BJ (cell line): ENCODE measurements around the gene C6orf15. TPM values are rescaled to one million over a fixed set of nuclear protein-coding genes. Genes with fewer than 3 reads are reported as not detected.

Experiments
- CTCF ChIA-PET: fragments of 350-600 bp; formaldehyde crosslinking; extraction: SDS; loops from one replicate; lab custom pipeline; 2021; ENCODE audit warnings: antibody characterized with exemption, inconsistent platforms; lab: Yijun Ruan, JAX
- POLR2A ChIA-PET: fragments of 300-600 bp; sonication (Branson Sonifier 250); formaldehyde crosslinking; extraction: SDS; loops from one replicate; lab custom pipeline; 2021; ENCODE audit warnings: antibody characterized with exemption; lab: Charles Lee
- DNase-seq: peaks from one replicate; pipeline ENCODE4 v3.0.0-alpha.2; 2011; ENCODE audit warnings: low read depth
- H3K27me3 ChIP-seq: 2 replicates; pipeline ENCODE4 v1.6.0; 2011; ENCODE audit warnings: low read length; ENCODE audit not compliant: control insufficient read depth, insufficient read depth
- H3K36me3 ChIP-seq: 2 replicates; pipeline ENCODE4 v1.5.1; 2011; ENCODE audit warnings: low read length; ENCODE audit not compliant: control insufficient read depth, insufficient read depth
- H3K4me3 ChIP-seq: 2 replicates; pipeline ENCODE4 v1.5.1; 2011; ENCODE audit warnings: low read depth, mild to moderate bottlenecking, control low read depth, low read length
- CTCF ChIP-seq: IDR thresholded peaks from 2 replicates; pipeline ENCODE4 v1.5.1; 2011; ENCODE audit warnings: low read depth, mild to moderate bottlenecking, control low read depth, inconsistent platforms, low read length, moderate library complexity; ENCODE audit not compliant: insufficient read depth
- polyA plus RNA-seq: library from polyadenylated mRNA; depleted of rRNA; stranded (reverse); fragments of >200 nt; gene quantifications from 2 replicates; pipeline ENCODE4 v1.2.3, GENCODE V29; 2011

C6orf15 gene
- polyA plus RNA-seq, 1 experiment, result not detected

GRCh38 chr6:31115941-31116560, 3.7 kb upstream of the C6orf15 start:
- Histone ChIP-seq H3K27me3 (no peaks in the 10 kb centered on the region), H3K36me3 (no peaks in the 10 kb centered on the region; the same call in 1 of the 2 replicates), H3K4me3 (no peak overlapping the region)
- no peak for DNase-seq
- ChIA-PET CTCF (interaction anchor here (1.0 to 6.6 kb wide), 7 partner anchors 10 to 200 kb away, joined by 3 to 33 read pairs (median 18); no protein-coding TSS in a partner anchor), POLR2A (no interaction called here)
- TF ChIP-seq CTCF, result no peak

DNA sequence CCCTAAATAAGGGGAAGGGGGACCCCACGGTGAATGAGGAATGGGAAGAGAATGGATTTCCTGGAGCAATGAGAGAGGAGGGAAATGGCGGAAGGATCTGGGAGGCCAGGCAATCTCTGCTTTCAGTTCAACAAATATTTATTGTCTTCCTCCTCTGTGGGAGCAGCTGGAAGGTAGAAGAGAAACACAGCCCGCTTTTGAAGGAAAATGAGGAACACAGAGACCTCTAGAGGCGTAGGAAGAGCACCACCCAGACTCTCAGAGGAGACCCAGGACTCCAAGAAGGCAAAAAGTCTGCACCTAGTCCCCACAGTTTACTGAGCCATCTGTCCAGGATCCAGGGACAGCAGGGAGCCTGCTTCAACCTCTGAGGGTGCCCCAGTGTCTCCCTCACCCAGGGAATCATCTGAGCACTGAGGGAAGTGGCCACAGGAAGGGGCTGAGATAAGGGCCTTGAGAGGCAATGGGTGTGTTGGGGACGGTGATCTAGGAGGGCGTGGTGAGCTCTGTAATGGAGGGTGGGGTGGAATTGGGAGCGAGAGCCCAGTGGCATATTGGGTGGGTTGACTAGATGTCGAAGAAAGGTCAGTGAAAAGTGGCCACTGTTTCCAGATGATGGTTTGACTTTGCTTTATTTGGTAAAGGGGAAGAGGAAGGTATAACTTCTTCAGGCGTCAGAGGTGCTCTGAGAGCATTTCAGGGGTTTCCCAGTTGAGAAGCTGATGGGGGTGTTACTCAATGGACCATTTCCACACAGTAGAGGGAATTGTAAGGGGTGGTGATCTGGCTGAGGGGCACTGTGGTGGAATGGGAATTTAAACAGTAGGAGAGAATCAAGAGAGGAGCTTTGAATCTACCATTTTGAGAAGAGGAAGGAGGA, 2.8 kb upstream of the C6orf15 start:
- TF ChIP-seq CTCF, result peak; percentile 52
- H3K36me3 ChIP-seq, result no peaks in the 10 kb centered on the region; the same call in 1 of the 2 replicates
- CTCF ChIA-PET, result interaction anchor here (0.8 to 6.6 kb wide), 11 partner anchors 11 to 200 kb away, joined by 3 to 33 read pairs (median 7); partner anchors contain the start of gene TCF19
- peak overlapping the region; percentile 36 for H3K4me3 ChIP-seq
- no peak for DNase-seq
- POLR2A ChIA-PET, result interaction anchor here (0.7 kb wide), 1 partner anchor 442 kb away, joined by 10 read pairs; the partner anchor contains the start of gene DHX16
- 0 out of 2 replicates have a peak, but pooled peaks cover 2% of the 10 kb centered on the region for H3K27me3 ChIP-seq

DNA sequence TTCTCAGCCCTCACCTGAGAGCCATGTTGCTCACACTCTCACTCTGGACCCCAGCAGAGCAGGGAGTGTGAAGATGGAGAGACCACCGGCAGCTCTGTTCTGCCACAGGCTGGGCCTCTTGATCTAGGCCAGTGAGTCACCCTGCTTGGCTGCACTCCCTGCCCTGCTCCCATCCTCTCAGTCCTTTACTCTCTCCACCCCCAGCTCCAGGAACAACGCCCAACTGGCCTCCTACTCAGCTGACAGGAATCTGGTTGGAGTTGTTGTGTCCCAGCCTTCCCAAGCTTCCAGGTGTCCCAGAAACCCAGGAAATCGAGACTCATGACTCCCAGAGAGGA, 2.1 kb upstream of the C6orf15 start, which contains the start of gene PSORS1C1:
Gene PSORS1C1 (plus strand): TSS at position 260 of the 338 bp plus-strand sequence. CDS start 14,833 bp downstream, outside the sequence.
- CTCF ChIA-PET, result interaction anchor here (0.8 to 6.6 kb wide), 11 partner anchors 12 to 198 kb away, joined by 3 to 33 read pairs (median 7); partner anchors contain the start of gene TCF19
- Histone ChIP-seq H3K36me3 (no peaks in the 10 kb centered on the region; the same call in 1 of the 2 replicates), H3K4me3 (peak within 1 kb of the TSS; percentile 36), H3K27me3 (peaks cover 7% of the 10 kb centered on the region)
- no peak for TF ChIP-seq CTCF
- DNase-seq, result peak; percentile 90
- POLR2A ChIA-PET, result interaction anchor here (0.7 kb wide), 1 partner anchor 442 kb away, joined by 10 read pairs; the partner anchor contains the start of gene DHX16

DNA sequence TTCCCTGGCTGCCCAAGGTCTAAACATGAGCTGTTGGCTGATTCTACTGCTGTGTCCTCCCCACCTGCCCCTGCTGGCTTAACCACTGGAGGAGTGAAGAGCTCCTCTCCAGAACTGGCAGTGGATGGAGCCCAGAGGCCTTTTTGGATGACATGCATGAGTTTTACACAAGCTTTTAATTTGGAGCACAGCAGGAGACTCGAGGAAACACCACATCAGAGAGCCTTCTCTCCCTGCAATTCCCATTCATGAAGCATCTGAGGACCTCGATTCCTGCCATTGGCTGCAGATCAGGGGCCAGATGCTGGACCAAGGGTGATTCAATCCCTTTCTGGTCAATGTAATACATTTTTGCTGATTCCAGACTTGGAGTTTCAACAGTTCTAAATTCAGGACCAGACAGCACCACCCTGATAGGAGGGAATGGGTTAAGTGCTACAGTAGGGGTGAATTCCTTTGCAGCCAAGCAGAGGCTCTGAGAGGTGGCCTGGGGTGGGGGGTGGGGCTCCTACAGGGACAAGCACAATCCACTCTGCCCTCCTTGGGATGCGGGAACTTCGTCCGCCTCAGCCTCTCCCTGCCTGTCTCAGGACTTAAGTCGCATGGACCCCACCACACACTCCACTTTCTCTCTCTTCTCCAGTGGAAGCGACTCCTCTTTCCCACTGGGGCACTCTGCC, 1.6 kb upstream of the C6orf15 start:
- peaks cover 7% of the 10 kb centered on the region for H3K27me3 ChIP-seq
- H3K4me3 ChIP-seq, result no peak overlapping the region
- ChIA-PET CTCF (interaction anchor here (0.8 to 6.6 kb wide), 10 partner anchors 12 to 198 kb away, joined by 3 to 33 read pairs (median 6); partner anchors contain the start of gene TCF19), POLR2A (interaction anchor here (0.7 kb wide), 1 partner anchor 441 kb away, joined by 10 read pairs; the partner anchor contains the start of gene DHX16)
- H3K36me3 ChIP-seq, result no peaks in the 10 kb centered on the region; the same call in 1 of the 2 replicates
- peak; percentile 24; the same call in 1 of the 2 replicates for TF ChIP-seq CTCF
- DNase-seq, result peak; percentile 69
